Measurements from ENCODE around the gene NUP93. TPM values are rescaled to one million over a fixed set of nuclear protein-coding genes. Genes with fewer than 3 reads are reported as not detected.

NUP93 gene
- total RNA-seq, 2 donors from 2014 or later = 146 to 149 TPM

DNA sequence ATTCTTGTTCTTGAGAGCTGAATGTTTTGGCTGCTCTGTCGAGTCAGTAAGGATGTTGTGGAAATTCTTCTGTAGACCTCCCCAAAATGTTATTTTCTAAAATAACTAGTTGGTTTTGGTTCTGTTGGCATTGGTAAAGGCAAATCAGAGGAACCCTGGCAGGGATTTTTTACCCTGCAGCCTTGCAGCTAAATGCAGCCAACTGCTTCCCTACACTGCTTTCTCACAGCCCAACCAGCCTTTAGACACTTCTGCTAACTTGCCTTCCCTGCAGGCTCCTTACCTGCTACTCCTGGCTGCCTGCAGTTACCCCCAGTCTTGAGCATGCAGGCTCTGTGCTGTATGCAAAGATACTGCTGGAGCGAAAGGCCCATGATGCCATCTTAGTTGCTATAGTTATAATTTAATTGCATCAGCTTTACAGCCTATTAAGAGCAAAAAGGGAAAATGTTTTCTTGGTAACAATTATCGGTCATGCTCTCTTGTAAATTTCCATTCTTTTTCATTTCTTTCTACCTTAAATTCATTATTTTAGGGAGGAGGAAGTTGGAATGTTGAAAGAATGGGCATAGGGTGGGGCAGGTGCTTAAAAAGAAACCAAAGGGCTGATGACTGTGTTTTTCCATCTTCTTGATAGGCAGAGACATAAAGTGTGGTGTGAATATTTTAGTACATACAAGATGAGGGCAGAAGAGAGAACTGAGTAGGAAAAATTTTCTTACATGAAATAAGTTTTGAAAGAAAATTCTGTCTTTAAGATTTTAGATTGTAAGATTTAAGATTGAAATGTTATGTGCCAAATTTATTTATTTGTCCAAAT lies 20.0 kb downstream of the NUP93 start:
- H3K27me3 Mint-ChIP-seq (ENCODE audit: insufficient read depth) = no peaks in the 10 kb centered on the region
- H3K4me1 ChIP-seq (ENCODE audit: control insufficient read depth, insufficient read depth, low read length) = no peaks in the 10 kb centered on the region
- peaks cover 20% of the 10 kb centered on the region for H3K9me3 Mint-ChIP-seq
- no peak overlapping the region for H3K9ac ChIP-seq (ENCODE audit: extremely low read depth, low read length, poor library complexity, severe bottlenecking)
- H3K4me3 Mint-ChIP-seq = no peak overlapping the region
- WGBS, 2 experiments (ENCODE audit: insufficient coverage in 1 of 2, insufficient read length in 1 of 2) = 91% methylated on average over 2 of the region's 3 CpGs; no CpG with 5 or more reads in 1 of the 2 experiments
- TF ChIP-seq, protein P1, sequence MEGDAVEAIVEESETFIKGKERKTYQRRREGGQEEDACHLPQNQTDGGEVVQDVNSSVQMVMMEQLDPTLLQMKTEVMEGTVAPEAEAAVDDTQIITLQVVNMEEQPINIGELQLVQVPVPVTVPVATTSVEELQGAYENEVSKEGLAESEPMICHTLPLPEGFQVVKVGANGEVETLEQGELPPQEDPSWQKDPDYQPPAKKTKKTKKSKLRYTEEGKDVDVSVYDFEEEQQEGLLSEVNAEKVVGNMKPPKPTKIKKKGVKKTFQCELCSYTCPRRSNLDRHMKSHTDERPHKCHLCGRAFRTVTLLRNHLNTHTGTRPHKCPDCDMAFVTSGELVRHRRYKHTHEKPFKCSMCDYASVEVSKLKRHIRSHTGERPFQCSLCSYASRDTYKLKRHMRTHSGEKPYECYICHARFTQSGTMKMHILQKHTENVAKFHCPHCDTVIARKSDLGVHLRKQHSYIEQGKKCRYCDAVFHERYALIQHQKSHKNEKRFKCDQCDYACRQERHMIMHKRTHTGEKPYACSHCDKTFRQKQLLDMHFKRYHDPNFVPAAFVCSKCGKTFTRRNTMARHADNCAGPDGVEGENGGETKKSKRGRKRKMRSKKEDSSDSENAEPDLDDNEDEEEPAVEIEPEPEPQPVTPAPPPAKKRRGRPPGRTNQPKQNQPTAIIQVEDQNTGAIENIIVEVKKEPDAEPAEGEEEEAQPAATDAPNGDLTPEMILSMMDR (conservative IDR thresholded peaks at IDR 0.05) = no peak
- no peaks in the 10 kb centered on the region for H3K27me3 ChIP-seq (ENCODE audit: control insufficient read depth, insufficient read depth, low read length, poor library complexity, severe bottlenecking)
- peaks cover 57% of the 10 kb centered on the region for H3K36me3 Mint-ChIP-seq (ENCODE audit: low read depth)
- H3K27ac ChIP-seq (ENCODE audit: low read depth, low read length) = no peak overlapping the region
- H3K4me3 ChIP-seq (ENCODE audit: low read length) = no peak overlapping the region
- H3K36me3 ChIP-seq (ENCODE audit: control insufficient read depth, insufficient read depth, low read length) = peaks cover 50% of the 10 kb centered on the region
- DNase-seq = no peak
- no peak overlapping the region for H3K27ac Mint-ChIP-seq
- peaks cover 18% of the 10 kb centered on the region for H3K9me3 ChIP-seq (ENCODE audit: control insufficient read depth, low read length)
- peaks cover 18% of the 10 kb centered on the region for H3K4me1 Mint-ChIP-seq

GRCh38 chr16:56753410-56753809 lies 23.5 kb downstream of the NUP93 start:
- Histone ChIP-seq H3K4me1 (ENCODE audit: control insufficient read depth, insufficient read depth, low read length) (no peaks in the 10 kb centered on the region), H3K4me3 (ENCODE audit: low read length) (no peak overlapping the region), H3K27ac (ENCODE audit: low read depth, low read length) (no peak overlapping the region), H3K36me3 (ENCODE audit: control insufficient read depth, insufficient read depth, low read length) (peaks cover 54% of the 10 kb centered on the region), H3K9me3 (ENCODE audit: control insufficient read depth, low read length) (peaks cover 26% of the 10 kb centered on the region), H3K27me3 (ENCODE audit: control insufficient read depth, insufficient read depth, low read length, poor library complexity, severe bottlenecking) (no peaks in the 10 kb centered on the region), H3K9ac (ENCODE audit: extremely low read depth, low read length, poor library complexity, severe bottlenecking) (no peak overlapping the region)
- Mint-ChIP-seq H3K4me3 (no peak overlapping the region), H3K27me3 (ENCODE audit: insufficient read depth) (no peaks in the 10 kb centered on the region), H3K9me3 (peaks cover 32% of the 10 kb centered on the region), H3K4me1 (no peaks in the 10 kb centered on the region), H3K36me3 (ENCODE audit: low read depth) (peaks cover 71% of the 10 kb centered on the region), H3K27ac (no peak overlapping the region)
- TF ChIP-seq, protein P1 (conservative IDR thresholded peaks at IDR 0.05) = no peak
- DNase-seq = no peak

- Histone ChIP-seq H3K9me3 (ENCODE audit: control insufficient read depth, low read length) (peaks cover 26% of the 10 kb centered on the region), H3K27me3 (ENCODE audit: control insufficient read depth, insufficient read depth, low read length, poor library complexity, severe bottlenecking) (no peaks in the 10 kb centered on the region), H3K4me3 (ENCODE audit: low read length) (no peak overlapping the region), H3K27ac (ENCODE audit: low read depth, low read length) (no peak overlapping the region), H3K36me3 (ENCODE audit: control insufficient read depth, insufficient read depth, low read length) (peaks cover 56% of the 10 kb centered on the region), H3K4me1 (ENCODE audit: control insufficient read depth, insufficient read depth, low read length) (no peaks in the 10 kb centered on the region), H3K9ac (ENCODE audit: extremely low read depth, low read length, poor library complexity, severe bottlenecking) (no peak overlapping the region)
- peaks cover 32% of the 10 kb centered on the region for H3K9me3 Mint-ChIP-seq
- no peak overlapping the region for H3K27ac Mint-ChIP-seq
- DNase-seq = no peak
- H3K4me1 Mint-ChIP-seq = no peaks in the 10 kb centered on the region
- TF ChIP-seq, protein P1 (conservative IDR thresholded peaks at IDR 0.05) = no peak
- H3K27me3 Mint-ChIP-seq (ENCODE audit: insufficient read depth) = no peaks in the 10 kb centered on the region
- peaks cover 74% of the 10 kb centered on the region for H3K36me3 Mint-ChIP-seq (ENCODE audit: low read depth)
- no peak overlapping the region for H3K4me3 Mint-ChIP-seq
These were observed 25.1 kb downstream of the NUP93 start for GRCh38 chr16:56755038-56755437.
